Pancreas (tissue), 10 donors: ENCODE data around the gene SLC16A3. TPM values are rescaled to one million over a fixed set of nuclear protein-coding genes. Genes with fewer than 3 reads are reported as not detected.

Experiments
- ATAC-seq, 4 donors: fragments of 200-7000 bp; cut with Tn5 transposase; one replicate each; pipeline versions ENCODE4 v1.8.0 to v1.9.1; 2020; ENCODE audit warnings: mild to moderate bottlenecking in 4 of 4, moderate library complexity in 4 of 4
- DNase-seq, 6 donors: peaks; one replicate each; pipeline ENCODE4 v3.0.0-alpha.2; 2020
- FAIRE-seq: peaks from 2 replicates; lab custom pipeline; 2012; peaks lifted over from hg19 to GRCh38; lab: Jason Lieb, UNC
- H3K27ac ChIP-seq, 4 donors: fragments of 200-600 bp; sonication (generic); 1 replicate in 3 of 4; 2 replicates in 1 of 4; pipeline versions ENCODE4 v1.5.0 to v1.8.0; 2020
- H3K27me3 ChIP-seq, 4 donors: fragments of 200-600 bp; one replicate each; pipeline ENCODE4 v1.8.0; 2021
- H3K36me3 ChIP-seq, 3 donors: fragments of 200-600 bp; sonication (generic) in 1 of 3; one replicate each; pipeline versions ENCODE4 v1.5.0 to v1.8.0; 2020 to 2021
- H3K4me1 ChIP-seq, 3 donors: fragments of 200-600 bp; one replicate each; pipeline ENCODE4 v1.8.0; 2021
- H3K4me3 ChIP-seq, 4 donors: fragments of 200-600 bp; sonication (generic) in 2 of 4; one replicate each; pipeline versions ENCODE4 v1.5.0 to v1.8.0; 2020 to 2021
- H3K9me3 ChIP-seq, 4 donors: fragments of 200-600 bp; one replicate each; pipeline ENCODE4 v1.8.0; 2021
- CTCF ChIP-seq, 4 donors: fragments of 200-600 bp; sonication (generic) in 3 of 4; IDR thresholded peaks; one replicate each; pipeline versions ENCODE4 v1.5.0 to v1.8.0; 2021; ENCODE audit warnings: antibody characterized with exemption in 4 of 4
- WGBS, 2 donors: extraction: QIAGEN DNeasy Blood & Tissue Kit; methylation state at CpG; one replicate each; pipeline ENCODE4 v1.1.7; 2013; 5-methylcytosine and 5-hydroxymethylcytosine counted together
- intact Hi-C, 3 donors: fragments of 100-400 bp; cut with DNase I; formaldehyde crosslinking; loops; one replicate each; pipeline versions ENCODE4 v1.11.1 to v1.14.2; 2022
- polyA plus RNA-seq, 2 donors: library from polyadenylated mRNA; stranded (reverse); fragments of 200-250 nt; gene quantifications; one replicate each; pipeline ENCODE4 v1.2.3, GENCODE V29; 2013
- total RNA-seq, 6 donors: library from RNA; stranded (reverse); fragmentation: NEBNext Ultra II Directional in 4 of 6; extraction: Animal tissue kit (Norgen Biotek cat#: 25700) in 4 of 6; gene quantifications; one replicate each; pipeline versions ENCODE4 v1.2.1 to v1.2.4, GENCODE V29; 2021 to 2023
- donor health status: healthy with polysubstance abuse.
- donor health status: DM: no; HTN: no; CAD: no; lungs with moderate emphysema.
- donor health status: DM: no; HTN: no; CAD: no.
- donor health status: control.
- donor health status: control.
- donor health status: Bipolar disorder and iron deficiency.
- donor health status: DM: yes; HTN: yes; CAD: no.
- donor health status: DM: no; HTN: no; CAD: no.
- donor health status: DM: no; HTN: no; CAD: no.
- donor health status: DM: yes; HTN: yes; CAD: no.

SLC16A3 gene
- total and polyA plus RNA-seq, 8 donors = 1.2 to 22.8 (median 3.7) TPM

- H3K9me3 ChIP-seq = no peaks in the 10 kb centered on the region
- H3K36me3 ChIP-seq = no peaks in the 10 kb centered on the region
- H3K27me3 ChIP-seq = no peaks in the 10 kb centered on the region
- no peak for FAIRE-seq
- peak overlapping the region in 1 of 4 donors; percentile 13 for H3K27ac ChIP-seq
- no peak for TF ChIP-seq CTCF (IDR thresholded peaks at IDR 0.05)
- intact Hi-C loops = no loop called here
- no peak overlapping the region for H3K4me3 ChIP-seq
- no peak for ATAC-seq
- peaks cover 9 to 27% (median 12%) of the 10 kb centered on the region in 3 donors for H3K4me1 ChIP-seq
- peak in 1 of 6 donors; percentile 54 for DNase-seq
- WGBS, 2 donors = 79 to 82% methylated on average over 7 of the region's 7 CpGs
Measured at GRCh38 chr17:82281076-82281475, 52.2 kb downstream of the SLC16A3 start.

- peak overlapping the region; percentile 79 to 89 (median 82) for H3K27ac ChIP-seq
- ATAC-seq = peak; percentile 86 to 93 (median 90)
- no peak for FAIRE-seq
- intact Hi-C loops = no loop called here
- DNase-seq = peak; percentile 81 to 94 (median 91)
- H3K4me3 ChIP-seq = no peak overlapping the region
- TF ChIP-seq CTCF (IDR thresholded peaks at IDR 0.05) = no peak
- H3K36me3 ChIP-seq = no peaks in the 10 kb centered on the region
- peaks cover 9 to 27% (median 12%) of the 10 kb centered on the region in 3 donors for H3K4me1 ChIP-seq
- no peaks in the 10 kb centered on the region for H3K9me3 ChIP-seq
- H3K27me3 ChIP-seq = no peaks in the 10 kb centered on the region
- 44 to 47% methylated on average over 22 of the region's 22 CpGs for WGBS, 2 donors
Measured at GRCh38 chr17:82281502-82282238, 52.8 kb downstream of the SLC16A3 start.

- peak in 1 of 6 donors; percentile 61 for DNase-seq
- H3K27me3 ChIP-seq = no peaks in the 10 kb centered on the region
- ATAC-seq = peak in 1 of 4 donors; percentile 17
- intact Hi-C loops = no loop called here
- no peaks in the 10 kb centered on the region for H3K9me3 ChIP-seq
- no peak for TF ChIP-seq CTCF (IDR thresholded peaks at IDR 0.05)
- H3K4me1 ChIP-seq = peaks cover 11 to 29% (median 17%) of the 10 kb centered on the region in 3 donors
- no peak overlapping the region for H3K4me3 ChIP-seq
- WGBS, 2 donors = 83 to 87% methylated on average over 25 of the region's 25 CpGs
- H3K27ac ChIP-seq = peak overlapping the region; percentile 79 to 89 (median 82)
- H3K36me3 ChIP-seq = no peaks in the 10 kb centered on the region
- FAIRE-seq = no peak
Measured at GRCh38 chr17:82282239-82283207, 53.7 kb downstream of the SLC16A3 start.

GRCh38 chr17:82283208-82283749 is 54.4 kb downstream of the SLC16A3 start:
- peak in 1 of 6 donors; percentile 74 for DNase-seq
- no peak for TF ChIP-seq CTCF (IDR thresholded peaks at IDR 0.05)
- 65 to 66% methylated on average over 13 of the region's 13 CpGs for WGBS, 2 donors
- no peak for FAIRE-seq
- Histone ChIP-seq H3K4me3 (no peak overlapping the region), H3K4me1 (peaks cover 16 to 33% (median 21%) of the 10 kb centered on the region in 3 donors), H3K9me3 (no peaks in the 10 kb centered on the region), H3K27ac (no peak overlapping the region), H3K27me3 (no peaks in the 10 kb centered on the region), H3K36me3 (no peaks in the 10 kb centered on the region)
- intact Hi-C loops = no loop called here
- no peak for ATAC-seq
